ENCODE measurements around the gene ATP6V1E1. TPM values are rescaled to one million over a fixed set of nuclear protein-coding genes. Genes with fewer than 3 reads are reported as not detected.

Gene ATP6V1E1
- total and polyA plus RNA-seq, 2 of the 13 experiments (the other 11 are each of a cell fraction or from before 2014, with no cell fraction given): 69.3 to 90.9 TPM

- Histone ChIP-seq H3K27me3 (ENCODE audit: control insufficient read depth in 1 of 2, insufficient read depth in 2 of 2, low read length in 2 of 2) (peaks cover 2 to 7% of the 10 kb centered on the region in 2 experiments; a peak in 4 of 5 replicates), H3K9ac (ENCODE audit: insufficient read depth, low read depth, low read length) (no peak overlapping the region), H3K79me2 (ENCODE audit: insufficient read depth, low read length) (no peaks in the 10 kb centered on the region), H3K4me1 (ENCODE audit: insufficient read depth, low read length) (peaks cover 38% of the 10 kb centered on the region), H3K27ac (ENCODE audit: extremely low read length, insufficient read depth, low read length) (no peak overlapping the region), H4K20me1 (ENCODE audit: insufficient read depth, low read length) (no peaks in the 10 kb centered on the region), H3K36me3 (replicated peaks in 1 of 2; ENCODE audit: control insufficient read depth in 1 of 2, insufficient read depth in 2 of 2, low read length in 2 of 2) (no peaks in the 10 kb centered on the region), H3K4me3 (replicated peaks in 1 of 3; ENCODE audit: insufficient read depth in 1 of 3, low read depth in 2 of 3, low read length in 3 of 3) (no peak overlapping the region), H3K4me2 (ENCODE audit: low read depth, low read length) (no peak overlapping the region), H3K9me3 (ENCODE audit: low read length) (no peaks in the 10 kb centered on the region), H2AFZ (ENCODE audit: low read length) (no peak overlapping the region)
- ChIA-PET POLR2A (no interaction called here), CTCF (ENCODE audit: low intra/inter-chr PET ratio, low total read pairs) (no interaction called here)
- DNase-seq (ENCODE audit: low spot score) (no peak), FAIRE-seq (no peak), ATAC-seq (no peak)
- no TSS peak for BruUV-seq (replicated peaks)
- 89% methylated on average over 5 of the region's 5 CpGs for WGBS (ENCODE audit: low lambda C conversion rate)
- intact Hi-C loops (cut with micrococcal nuclease; ENCODE audit: unreplicated experiment): no loop called here
- in situ Hi-C loops (cut with HindIII; ENCODE audit: extremely low pct_ligation_motif_present, low pct_unique_long_range_greater_than_20kb): no loop called here
- TF ChIP-seq ZNF558 (CRISPR knock-in tag; IDR thresholded peaks at IDR 0.05; ENCODE audit: borderline replicate concordance): no peak
- TF ChIP-seq ZNF260 (CRISPR knock-in tag; IDR thresholded peaks at IDR 0.05; ENCODE audit: borderline replicate concordance, low read depth): no peak
- TF ChIP-seq ARID2 (CRISPR knock-in tag; IDR thresholded peaks at IDR 0.05; ENCODE audit: borderline replicate concordance): no peak
- TF ChIP-seq TOE1 (CRISPR knock-in tag; IDR thresholded peaks at IDR 0.05): no peak
- TF ChIP-seq MIER3 (CRISPR knock-in tag; IDR thresholded peaks at IDR 0.05; ENCODE audit: borderline replicate concordance): no peak
- no peak for TF ChIP-seq ATF3 (CRISPR knock-in tag; IDR thresholded peaks at IDR 0.05)
- TF ChIP-seq NRL (CRISPR knock-in tag; IDR thresholded peaks at IDR 0.05; ENCODE audit: borderline replicate concordance): no peak
- no peak for TF ChIP-seq ZNF781 (CRISPR knock-in tag; IDR thresholded peaks at IDR 0.05; ENCODE audit: borderline replicate concordance, not compliant biosample characterization)
- no peak for TF ChIP-seq ZHX2 (IDR thresholded peaks at IDR 0.05; ENCODE audit: low read depth)
- TF ChIP-seq ZHX2 (CRISPR knock-in tag; IDR thresholded peaks at IDR 0.05; ENCODE audit: borderline replicate concordance): no peak
- no peak for TF ChIP-seq NFAT5 (CRISPR knock-in tag; IDR thresholded peaks at IDR 0.05)
- no peak for TF ChIP-seq ZNF563 (CRISPR knock-in tag; IDR thresholded peaks at IDR 0.05)
- no peak for TF ChIP-seq BATF2 (CRISPR knock-in tag; IDR thresholded peaks at IDR 0.05)
These were observed 53.4 kb downstream of the ATP6V1E1 start for GRCh38 chr22:17575151-17575550.

All from HepG2 (cell line).